HepG2 (cell line): ENCODE measurements around the gene STN1. TPM values are rescaled to one million over a fixed set of nuclear protein-coding genes. Genes with fewer than 3 reads are reported as not detected.
A peak's percentile ranks its signal among the peaks of the same experiment; 100 is the strongest.

ENCODE experiments used
- CENPBD1 ChIP-seq: sonication (generic); formaldehyde crosslinking; IDR thresholded peaks from 2 replicates; pipeline ENCODE4 v1.8.0; 2022; ENCODE audit warnings: missing genetic modification reagents, low read depth, mild to moderate bottlenecking, borderline replicate concordance
- MBD4 ChIP-seq: IDR thresholded peaks from 2 replicates; pipeline ENCODE4 v1.6.1; 2012; ENCODE audit warnings: low read length, inconsistent platforms, borderline replicate concordance
- MLLT10 ChIP-seq: sonication (generic); formaldehyde crosslinking; IDR thresholded peaks from 2 replicates; pipeline ENCODE4 v1.4.0; 2020; ENCODE audit warnings: missing genetic modification reagents
- POGK ChIP-seq: sonication (generic); formaldehyde crosslinking; conservative IDR thresholded peaks from 2 replicates; pipeline ENCODE4 v1.8.0; 2022; ENCODE audit warnings: mild to moderate bottlenecking, moderate library complexity, missing genetic modification reagents
- PRDM10 ChIP-seq: sonication (generic); formaldehyde crosslinking; IDR thresholded peaks from 2 replicates; pipeline ENCODE4 v1.4.0; 2020; ENCODE audit warnings: low read depth, missing genetic modification reagents
- TEAD3 ChIP-seq: optimal IDR thresholded peaks from 2 replicates; pipeline ENCODE3; 2016; ENCODE audit warnings: borderline replicate concordance
- ZMYM3 ChIP-seq: sonication (generic); formaldehyde crosslinking; IDR thresholded peaks from 2 replicates; pipeline ENCODE4 v1.5.1; 2020; ENCODE audit warnings: mild to moderate bottlenecking, missing genetic modification reagents
- ZNF382 ChIP-seq: sonication (generic); formaldehyde crosslinking; IDR thresholded peaks from 2 replicates; pipeline ENCODE4 v1.5.0; 2020; ENCODE audit warnings: missing genetic modification reagents, mild to moderate bottlenecking, borderline replicate concordance
- ZNF574 ChIP-seq: sonication (generic); formaldehyde crosslinking; IDR thresholded peaks from 2 replicates; pipeline ENCODE4 v1.4.0; 2020; ENCODE audit warnings: missing genetic modification reagents
- ZNF678 ChIP-seq: sonication (generic); formaldehyde crosslinking; IDR thresholded peaks from 2 replicates; pipeline ENCODE4 v1.4.0; 2020; ENCODE audit warnings: mild to moderate bottlenecking, missing genetic modification reagents
- polyA plus RNA-seq, 8 experiments: library from polyadenylated mRNA; depleted of rRNA in 3 of 8; stranded (reverse) in 7 of 8; unstranded in 1 of 8; fragments of >200 nt; fragmentation: Illumina TruSeq in 4 of 8; extraction: Trizol in 4 of 8; gene quantifications; 2 replicates each; pipeline versions ENCODE4 v1.2.1 to v1.2.3, GENCODE V29; 2011 to 2016; ENCODE audit warnings: low read depth in 4 of 8, missing spikeins in 1 of 8, mixed read lengths in 1 of 8; ENCODE audit not compliant: insufficient read depth in 1 of 8
- total RNA-seq, 5 experiments: library from RNA; depleted of rRNA; stranded (reverse); fragments of >200 nt; fragmentation: Illumina TruSeq; extraction: Trizol; gene quantifications; 2 replicates each; pipeline ENCODE4 v1.2.3, GENCODE V29; 2016; ENCODE audit warnings: low read depth in 1 of 5
- TF ChIP-seq, protein P1 (sequence below): sonication (generic); formaldehyde crosslinking; IDR thresholded peaks from 2 replicates; pipeline ENCODE4 v1.4.0; 2020; ENCODE audit warnings: missing genetic modification reagents, mild to moderate bottlenecking, borderline replicate concordance
- TF ChIP-seq, protein P2 (sequence below): sonication (generic); formaldehyde crosslinking; IDR thresholded peaks from 2 replicates; pipeline ENCODE4 v1.4.0; 2020; ENCODE audit warnings: low read depth, mild to moderate bottlenecking, missing genetic modification reagents

STN1 gene
- total and polyA plus RNA-seq, 2 of the 13 experiments (the other 11 are each of a cell fraction or from before 2014, with no cell fraction given): 17.6 to 22.7 TPM

GRCh38 chr10:103855852-103856796, 61.9 kb downstream of the STN1 start (continued):
- TF ChIP-seq PRDM10 (CRISPR knock-in tag) (peak; percentile 56; the same call in 1 of the 2 replicates), ZMYM3 (CRISPR knock-in tag) (peak; percentile 81), CENPBD1 (CRISPR knock-in tag) (no peak), ZNF678 (CRISPR knock-in tag) (no peak), POGK (no peak), ZNF574 (CRISPR knock-in tag) (peak; percentile 62), MBD4 (no peak), ZNF382 (CRISPR knock-in tag) (no peak), TEAD3 (CRISPR knock-in tag) (peak; percentile 59), MLLT10 (CRISPR knock-in tag) (no peak)
- TF ChIP-seq, protein P1, sequence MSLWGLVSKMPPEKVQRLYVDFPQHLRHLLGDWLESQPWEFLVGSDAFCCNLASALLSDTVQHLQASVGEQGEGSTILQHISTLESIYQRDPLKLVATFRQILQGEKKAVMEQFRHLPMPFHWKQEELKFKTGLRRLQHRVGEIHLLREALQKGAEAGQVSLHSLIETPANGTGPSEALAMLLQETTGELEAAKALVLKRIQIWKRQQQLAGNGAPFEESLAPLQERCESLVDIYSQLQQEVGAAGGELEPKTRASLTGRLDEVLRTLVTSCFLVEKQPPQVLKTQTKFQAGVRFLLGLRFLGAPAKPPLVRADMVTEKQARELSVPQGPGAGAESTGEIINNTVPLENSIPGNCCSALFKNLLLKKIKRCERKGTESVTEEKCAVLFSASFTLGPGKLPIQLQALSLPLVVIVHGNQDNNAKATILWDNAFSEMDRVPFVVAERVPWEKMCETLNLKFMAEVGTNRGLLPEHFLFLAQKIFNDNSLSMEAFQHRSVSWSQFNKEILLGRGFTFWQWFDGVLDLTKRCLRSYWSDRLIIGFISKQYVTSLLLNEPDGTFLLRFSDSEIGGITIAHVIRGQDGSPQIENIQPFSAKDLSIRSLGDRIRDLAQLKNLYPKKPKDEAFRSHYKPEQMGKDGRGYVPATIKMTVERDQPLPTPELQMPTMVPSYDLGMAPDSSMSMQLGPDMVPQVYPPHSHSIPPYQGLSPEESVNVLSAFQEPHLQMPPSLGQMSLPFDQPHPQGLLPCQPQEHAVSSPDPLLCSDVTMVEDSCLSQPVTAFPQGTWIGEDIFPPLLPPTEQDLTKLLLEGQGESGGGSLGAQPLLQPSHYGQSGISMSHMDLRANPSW: peak; percentile 52; the same call in 1 of the 2 replicates
- TF ChIP-seq, protein P2, sequence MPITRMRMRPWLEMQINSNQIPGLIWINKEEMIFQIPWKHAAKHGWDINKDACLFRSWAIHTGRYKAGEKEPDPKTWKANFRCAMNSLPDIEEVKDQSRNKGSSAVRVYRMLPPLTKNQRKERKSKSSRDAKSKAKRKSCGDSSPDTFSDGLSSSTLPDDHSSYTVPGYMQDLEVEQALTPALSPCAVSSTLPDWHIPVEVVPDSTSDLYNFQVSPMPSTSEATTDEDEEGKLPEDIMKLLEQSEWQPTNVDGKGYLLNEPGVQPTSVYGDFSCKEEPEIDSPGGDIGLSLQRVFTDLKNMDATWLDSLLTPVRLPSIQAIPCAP (CRISPR knock-in tag): no peak
